HepG2 (cell line): ENCODE measurements around the gene DCST2. TPM values are rescaled to one million over a fixed set of nuclear protein-coding genes. Genes with fewer than 3 reads are reported as not detected.

Experiments used
- ARHGAP35 ChIP-seq: sonication (generic); formaldehyde crosslinking; IDR thresholded peaks from 2 replicates; pipeline ENCODE4 v1.9.0; 2022; ENCODE audit warnings: mild to moderate bottlenecking, inconsistent platforms, moderate library complexity, missing genetic modification reagents, borderline replicate concordance
- BCL3 ChIP-seq: sonication (generic); formaldehyde crosslinking; IDR thresholded peaks from 2 replicates; pipeline ENCODE4 v1.5.1; 2020; ENCODE audit warnings: mild to moderate bottlenecking, missing genetic modification reagents, moderate library complexity
- E2F5 ChIP-seq: sonication (generic); formaldehyde crosslinking; conservative IDR thresholded peaks from 2 replicates; pipeline ENCODE4 v1.4.0; 2020; ENCODE audit warnings: missing genetic modification reagents
- EP300 ChIP-seq, 3 experiments: sonication (generic) in 1 of 3; formaldehyde crosslinking in 1 of 3; IDR thresholded peaks; 2 replicates each; pipeline versions ENCODE4 v1.5.1 to v1.6.1; 2011 to 2020; ENCODE audit warnings: low read depth in 2 of 3, low read length in 2 of 3, borderline replicate concordance in 1 of 3, improper control_type of control experiment in 1 of 3, mild to moderate bottlenecking in 1 of 3, missing genetic modification reagents in 1 of 3, moderate library complexity in 1 of 3
- GTF2F1 ChIP-seq: fragments of 150-350 bp; IDR thresholded peaks from 2 replicates; pipeline ENCODE4 v1.6.1; 2014; ENCODE audit warnings: low read length
- HMGXB4 ChIP-seq, 2 experiments: sonication (generic) in 1 of 2; formaldehyde crosslinking in 1 of 2; IDR thresholded peaks; 2 replicates each; pipeline versions ENCODE4 v1.4.0 to v1.6.1; 2018 to 2020; ENCODE audit warnings: missing genetic modification reagents in 2 of 2, borderline replicate concordance in 1 of 2, low read depth in 1 of 2, mild to moderate bottlenecking in 1 of 2, missing biosample characterization in 1 of 2
- KDM5B ChIP-seq: sonication (generic); formaldehyde crosslinking; IDR thresholded peaks from 2 replicates; pipeline ENCODE4 v1.4.0; 2020; ENCODE audit warnings: missing genetic modification reagents, mild to moderate bottlenecking, borderline replicate concordance
- MAX ChIP-seq: IDR thresholded peaks from 2 replicates; pipeline ENCODE4 v1.6.1; 2012; ENCODE audit warnings: inconsistent platforms
- MBD4 ChIP-seq: IDR thresholded peaks from 2 replicates; pipeline ENCODE4 v1.6.1; 2012; ENCODE audit warnings: low read length, inconsistent platforms, borderline replicate concordance
- MYC ChIP-seq: sonication (generic); formaldehyde crosslinking; IDR thresholded peaks from 2 replicates; pipeline ENCODE4 v1.9.0; 2021; ENCODE audit warnings: missing genetic modification reagents, borderline replicate concordance
- NONO ChIP-seq, 2 experiments: fragments of 450-650 bp in 1 of 2; sonication (generic) in 1 of 2; formaldehyde crosslinking in 1 of 2; IDR thresholded peaks in 1 of 2; conservative IDR thresholded peaks in 1 of 2; 2 replicates each; pipeline versions ENCODE4 v1.6.1 to v1.8.0; 2017 to 2022; ENCODE audit warnings: mild to moderate bottlenecking in 1 of 2, missing genetic modification reagents in 1 of 2, moderate library complexity in 1 of 2
- NR1H2 ChIP-seq: sonication (generic); formaldehyde crosslinking; IDR thresholded peaks from 2 replicates; pipeline ENCODE4 v1.8.1; 2022; ENCODE audit warnings: low read depth, missing genetic modification reagents, borderline replicate concordance
- PHF8 ChIP-seq: sonication (generic); formaldehyde crosslinking; IDR thresholded peaks from 2 replicates; pipeline ENCODE4 v1.5.0; 2020; ENCODE audit warnings: missing genetic modification reagents
- POLR2AphosphoS2 ChIP-seq: IDR thresholded peaks from 2 replicates; pipeline ENCODE4 v1.6.1; 2011; ENCODE audit warnings: low read depth, low read length, improper control_type of control experiment
- RCOR2 ChIP-seq: IDR thresholded peaks from 2 replicates; pipeline ENCODE4 v1.6.1; 2016; ENCODE audit warnings: missing biosample characterization, missing genetic modification reagents
- SALL1 ChIP-seq: sonication (generic); formaldehyde crosslinking; IDR thresholded peaks from 2 replicates; pipeline ENCODE4 v1.8.0; 2022; ENCODE audit warnings: mild to moderate bottlenecking, missing genetic modification reagents
- UBTF ChIP-seq: sonication (generic); formaldehyde crosslinking; IDR thresholded peaks from 2 replicates; pipeline ENCODE4 v1.4.0; 2020; ENCODE audit warnings: mild to moderate bottlenecking, missing genetic modification reagents
- ZNF10 ChIP-seq: sonication (generic); formaldehyde crosslinking; IDR thresholded peaks from 2 replicates; pipeline ENCODE4 v1.4.0; 2020; ENCODE audit warnings: mild to moderate bottlenecking, low read depth, missing genetic modification reagents, borderline replicate concordance
- ZNF253 ChIP-seq: sonication (generic); formaldehyde crosslinking; IDR thresholded peaks from 2 replicates; pipeline ENCODE4 v1.8.0; 2022; ENCODE audit warnings: mild to moderate bottlenecking, missing genetic modification reagents, borderline replicate concordance
- ZNF446 ChIP-seq: sonication (generic); formaldehyde crosslinking; IDR thresholded peaks from 2 replicates; pipeline ENCODE4 v1.5.0; 2020; ENCODE audit warnings: mild to moderate bottlenecking, missing genetic modification reagents
- ZNF589 ChIP-seq: sonication (generic); formaldehyde crosslinking; conservative IDR thresholded peaks from 2 replicates; pipeline ENCODE4 v1.8.0; 2022; ENCODE audit warnings: mild to moderate bottlenecking, moderate library complexity, missing genetic modification reagents
- polyA plus RNA-seq, 8 experiments: library from polyadenylated mRNA; depleted of rRNA in 3 of 8; stranded (reverse) in 7 of 8; unstranded in 1 of 8; fragments of >200 nt; fragmentation: Illumina TruSeq in 4 of 8; extraction: Trizol in 4 of 8; gene quantifications; 2 replicates each; pipeline versions ENCODE4 v1.2.1 to v1.2.3, GENCODE V29; 2011 to 2016; ENCODE audit warnings: low read depth in 4 of 8, missing spikeins in 1 of 8, mixed read lengths in 1 of 8; ENCODE audit not compliant: insufficient read depth in 1 of 8
- total RNA-seq, 5 experiments: library from RNA; depleted of rRNA; stranded (reverse); fragments of >200 nt; fragmentation: Illumina TruSeq; extraction: Trizol; gene quantifications; 2 replicates each; pipeline ENCODE4 v1.2.3, GENCODE V29; 2016; ENCODE audit warnings: low read depth in 1 of 5

DCST2 gene
- total and polyA plus RNA-seq, 2 of the 13 experiments (the other 11 are each of a cell fraction or from before 2014, with no cell fraction given), result 0.74 TPM; not detected in 1

- TF ChIP-seq ZNF446 (CRISPR knock-in tag) (peak; percentile 34; the same call in 1 of the 2 replicates), POLR2AphosphoS2 (no peak), KDM5B (CRISPR knock-in tag) (0 out of 2 replicates have a peak, but pooled peaks have one; percentile 31), ARHGAP35 (CRISPR knock-in tag) (no peak), HMGXB4 (CRISPR knock-in tag; IDR thresholded peaks at IDR 0.05; ENCODE audit: borderline replicate concordance in 1 of 2, low read depth in 1 of 2) (peak in 1 of 2 experiments; percentile 30; a peak in 1 of 4 replicates), RCOR2 (CRISPR knock-in tag) (no peak), EP300 (IDR thresholded peaks at IDR 0.05; ENCODE audit: low read depth in 2 of 2, low read length in 2 of 2) (no peak), EP300 (CRISPR knock-in tag; IDR thresholded peaks at IDR 0.05; ENCODE audit: borderline replicate concordance) (no peak), UBTF (CRISPR knock-in tag) (peak; percentile 42; the same call in 1 of the 2 replicates), MAX (peak; percentile 67; the same call in 1 of the 2 replicates), MBD4 (no peak), BCL3 (CRISPR knock-in tag) (peak; percentile 58; the same call in 1 of the 2 replicates), GTF2F1 (no peak), ZNF10 (CRISPR knock-in tag) (no peak), SALL1 (CRISPR knock-in tag) (peak; percentile 44), NONO (IDR thresholded peaks at IDR 0.05) (no peak), NONO (CRISPR knock-in tag; conservative IDR thresholded peaks at IDR 0.05) (0 out of 2 replicates have a peak, but pooled peaks have one; percentile 21), MYC (peak; percentile 16; the same call in 1 of the 2 replicates), E2F5 (no peak), ZNF589 (CRISPR knock-in tag) (0 out of 2 replicates have a peak, but pooled peaks have one; percentile 42), NR1H2 (CRISPR knock-in tag) (no peak), ZNF253 (no peak), PHF8 (CRISPR knock-in tag) (no peak)
Measured at GRCh38 chr1:155081472-155082300, 48.1 kb upstream of the DCST2 start (continued).
